C4-2B (cell line): ENCODE measurements around the gene MSI2.

Source experiments
- CTCF ChIP-seq: fragments of 450-650 bp; conservative IDR thresholded peaks from 2 replicates; pipeline ENCODE4 v1.5.1; 2017; ENCODE audit warnings: mild to moderate bottlenecking
- ZFX ChIP-seq: fragments of 450-650 bp; IDR thresholded peaks from 2 replicates; pipeline ENCODE4 v1.6.1; 2017

GRCh38 chr17:57228911-57229310, 27.4 kb upstream of the MSI2 start:
- TF ChIP-seq CTCF (no peak), ZFX (no peak)
